H9 (cell line): ENCODE measurements around the gene DOCK9. TPM values are rescaled to one million over a fixed set of nuclear protein-coding genes. Genes with fewer than 3 reads are reported as not detected.

ENCODE experiments used
- DNase-seq: peaks from one replicate; pipeline ENCODE4 v3.0.0-alpha.2; 2017
- H2AFZ ChIP-seq: one replicate; pipeline ENCODE4 v1.6.1; 2013; ENCODE audit warnings: mild to moderate bottlenecking, low read length, control low read depth, moderate library complexity
- H2AK5ac ChIP-seq: 2 replicates; pipeline ENCODE4 v1.6.1; 2013; ENCODE audit warnings: low read length, control low read depth, mixed read lengths; ENCODE audit not compliant: insufficient read length
- H2BK120ac ChIP-seq: one replicate; pipeline ENCODE4 v1.6.1; 2013; ENCODE audit warnings: low read depth, mild to moderate bottlenecking, low read length, control low read depth, inconsistent platforms; ENCODE audit not compliant: poor library complexity, severe bottlenecking
- H2BK12ac ChIP-seq: 2 replicates; pipeline ENCODE4 v1.6.1; 2013; ENCODE audit warnings: low read length, control low read depth, mixed read lengths, low read depth; ENCODE audit not compliant: insufficient read length
- H2BK15ac ChIP-seq: 2 replicates; pipeline ENCODE4 v1.6.1; 2013; ENCODE audit warnings: low read depth, low read length, control low read depth
- H2BK20ac ChIP-seq: one replicate; pipeline ENCODE4 v1.6.1; 2013; ENCODE audit warnings: low read depth, mild to moderate bottlenecking, low read length, control low read depth, inconsistent platforms; ENCODE audit not compliant: poor library complexity, severe bottlenecking
- H2BK5ac ChIP-seq: 2 replicates; pipeline ENCODE4 v1.6.1; 2013; ENCODE audit warnings: low read length, control low read depth, mixed read lengths; ENCODE audit not compliant: insufficient read length
- H3K14ac ChIP-seq: 2 replicates; pipeline ENCODE4 v1.6.1; 2013; ENCODE audit warnings: low read length, control low read depth; ENCODE audit not compliant: insufficient read depth
- H3K18ac ChIP-seq: 2 replicates; pipeline ENCODE4 v1.6.1; 2013; ENCODE audit warnings: low read depth, mild to moderate bottlenecking, mixed read lengths, low read length, control low read depth; ENCODE audit not compliant: insufficient read length
- H3K23ac ChIP-seq: 2 replicates; pipeline ENCODE4 v1.6.1; 2013; ENCODE audit warnings: low read length, control low read depth, mixed read lengths, low read depth; ENCODE audit not compliant: insufficient read length
- H3K23me2 ChIP-seq: 2 replicates; pipeline ENCODE4 v1.6.1; 2013; ENCODE audit warnings: low read depth, mild to moderate bottlenecking, mixed read lengths, low read length, control low read depth; ENCODE audit not compliant: insufficient read length, poor library complexity, severe bottlenecking
- H3K27ac ChIP-seq: 2 replicates; pipeline ENCODE4 v1.5.1; 2013; ENCODE audit warnings: low read length, control low read depth, mixed read lengths, low read depth; ENCODE audit not compliant: insufficient read length
- H3K27me3 ChIP-seq: 2 replicates; pipeline ENCODE4 v1.6.1; 2013; ENCODE audit warnings: low read length, control low read depth, inconsistent platforms; ENCODE audit not compliant: insufficient read depth
- H3K4ac ChIP-seq: 2 replicates; pipeline ENCODE4 v1.6.1; 2013; ENCODE audit warnings: low read depth, mild to moderate bottlenecking, control low read depth, inconsistent platforms, low read length, moderate library complexity
- H3K4me1 ChIP-seq: 2 replicates; pipeline ENCODE4 v1.6.1; 2013; ENCODE audit warnings: low read length, control low read depth, inconsistent platforms; ENCODE audit not compliant: insufficient read depth
- H3K4me2 ChIP-seq: 2 replicates; pipeline ENCODE4 v1.6.1; 2013; ENCODE audit warnings: low read length, control low read depth, mixed read lengths; ENCODE audit not compliant: insufficient read length, insufficient read depth
- H3K56ac ChIP-seq: 2 replicates; pipeline ENCODE4 v1.6.1; 2013; ENCODE audit warnings: low read depth, mild to moderate bottlenecking, mixed read lengths, low read length, control low read depth; ENCODE audit not compliant: insufficient read length
- H3K79me1 ChIP-seq: 2 replicates; pipeline ENCODE4 v1.6.1; 2013; ENCODE audit warnings: low read depth, mild to moderate bottlenecking, moderate library complexity, low read length, control low read depth, inconsistent platforms; ENCODE audit not compliant: insufficient read depth, poor library complexity, severe bottlenecking
- H3K79me2 ChIP-seq: 2 replicates; pipeline ENCODE4 v1.6.1; 2013; ENCODE audit warnings: low read length, control low read depth, inconsistent platforms; ENCODE audit not compliant: insufficient read depth
- H3K9ac ChIP-seq: 2 replicates; pipeline ENCODE4 v1.6.1; 2013; ENCODE audit warnings: low read length, control low read depth, mixed read lengths; ENCODE audit not compliant: insufficient read length; ENCODE audit errors: extremely low read depth
- H3K9me3 ChIP-seq: one replicate; pipeline ENCODE4 v1.6.1; 2013; ENCODE audit warnings: low read depth, low read length, inconsistent platforms; ENCODE audit not compliant: control insufficient read depth
- H3T11ph ChIP-seq: one replicate; pipeline ENCODE4 v1.6.1; 2013; ENCODE audit warnings: mild to moderate bottlenecking, low read length, control low read depth, inconsistent platforms
- H4K20me1 ChIP-seq: one replicate; pipeline ENCODE4 v1.6.1; 2013; ENCODE audit not compliant: control insufficient read depth, insufficient read length, insufficient read depth
- H4K5ac ChIP-seq: 2 replicates; pipeline ENCODE4 v1.6.1; 2013; ENCODE audit warnings: low read depth, mild to moderate bottlenecking, mixed read lengths, low read length, control low read depth; ENCODE audit not compliant: insufficient read length
- H4K8ac ChIP-seq: replicated peaks from 2 replicates; pipeline ENCODE4 v1.6.1; 2013; ENCODE audit warnings: low read length, control low read depth, mixed read lengths, low read depth; ENCODE audit not compliant: insufficient read length
- H4K91ac ChIP-seq: 2 replicates; pipeline ENCODE4 v1.6.1; 2013; ENCODE audit warnings: low read depth, mild to moderate bottlenecking, moderate library complexity, mixed read lengths, low read length, control low read depth; ENCODE audit not compliant: insufficient read length
- H3K27ac Mint-ChIP-seq, 3 experiments: 2 replicates in 2 of 3; 3 replicates in 1 of 3; pipeline ENCODE4 v1.8.0; 2020 to 2021; ENCODE audit warnings: mixed read lengths in 3 of 3, mild to moderate bottlenecking in 1 of 3, moderate library complexity in 1 of 3
- H3K27me3 Mint-ChIP-seq: 2 replicates; pipeline ENCODE4 v1.8.0; 2021; ENCODE audit warnings: low read depth, mild to moderate bottlenecking, moderate library complexity, mixed read lengths
- H3K36me3 Mint-ChIP-seq, 3 experiments: 2 replicates in 2 of 3; 3 replicates in 1 of 3; pipeline ENCODE4 v1.8.0; 2020 to 2021; ENCODE audit warnings: low read depth in 3 of 3, mixed read lengths in 3 of 3; ENCODE audit not compliant: insufficient read depth in 1 of 3
- H3K4me1 Mint-ChIP-seq, 2 experiments: 2 replicates each; pipeline ENCODE4 v1.8.0; 2020; ENCODE audit warnings: mixed read lengths in 2 of 2
- H3K4me3 Mint-ChIP-seq, 2 experiments: 2 replicates in 1 of 2; 3 replicates in 1 of 2; pipeline ENCODE4 v1.8.0; 2020 to 2021; ENCODE audit warnings: mild to moderate bottlenecking in 2 of 2, mixed read lengths in 2 of 2, moderate library complexity in 1 of 2
- H3K9me3 Mint-ChIP-seq, 2 experiments: 2 replicates in 1 of 2; 3 replicates in 1 of 2; pipeline ENCODE4 v1.8.0; 2020; ENCODE audit warnings: mild to moderate bottlenecking in 2 of 2, mixed read lengths in 2 of 2, moderate library complexity in 1 of 2
- CTCF ChIP-seq: fragments of 200-600 bp; sonication (generic); conservative IDR thresholded peaks from 3 replicates; pipeline ENCODE4 v1.8.0; 2021; ENCODE audit warnings: antibody characterized with exemption, mild to moderate bottlenecking
- WGBS: extraction: QIAGEN DNeasy Blood & Tissue Kit; methylation state at CpG from one replicate; pipeline ENCODE4 v1.1.7; 2013; ENCODE audit warnings: missing lambda C conversion rate, low lambda C conversion rate, mixed read lengths; ENCODE audit not compliant: insufficient read length; ENCODE audit errors: extremely low coverage; 5-methylcytosine and 5-hydroxymethylcytosine counted together
- total RNA-seq: library from RNA; stranded (reverse); gene quantifications from 2 replicates; pipeline ENCODE4 v1.2.1, GENCODE V29; 2021

Gene DOCK9
- total RNA-seq, 1 experiment from 2014 or later, result 23.0 TPM

- TF ChIP-seq CTCF, result no peak
- H3K79me2 ChIP-seq, result 0 out of 2 replicates have a peak, but pooled peaks cover 1% of the 10 kb centered on the region
- H3K4me1 ChIP-seq, result no peaks in the 10 kb centered on the region; the same call in 1 of the 2 replicates
- H3K4me1 Mint-ChIP-seq, result peaks cover 9 to 10% of the 10 kb centered on the region in 2 experiments
- H2BK5ac ChIP-seq, result no peak overlapping the region
- no peak overlapping the region for H4K8ac ChIP-seq
- H3K56ac ChIP-seq, result no peak overlapping the region
- H3K27ac ChIP-seq, result no peak overlapping the region
- H3K4me2 ChIP-seq, result no peak overlapping the region
- no peaks in the 10 kb centered on the region for H3K9me3 ChIP-seq
- H3K18ac ChIP-seq, result no peak overlapping the region
- H3K4me3 Mint-ChIP-seq, result no peak overlapping the region
- H3K27me3 Mint-ChIP-seq, result no peaks in the 10 kb centered on the region; the same call in 1 of the 2 replicates
- no peaks in the 10 kb centered on the region for H4K20me1 ChIP-seq
- H3K4ac ChIP-seq, result no peak overlapping the region
- no peak overlapping the region for H2BK15ac ChIP-seq
- H3K27ac Mint-ChIP-seq, result no peak overlapping the region
- no peak overlapping the region for H3K23ac ChIP-seq
- H3T11ph ChIP-seq, result no peak overlapping the region
- no peak overlapping the region for H2BK120ac ChIP-seq
- peaks cover 0 to 2% of the 10 kb centered on the region in 2 experiments; a peak in 1 of 5 replicates for H3K9me3 Mint-ChIP-seq
- no CpG with 5 or more reads among the region's 5 CpGs for WGBS
- H4K91ac ChIP-seq, result no peak overlapping the region
- no peak overlapping the region for H2BK12ac ChIP-seq
- H3K27me3 ChIP-seq, result no peaks in the 10 kb centered on the region
- no peak for DNase-seq
- no peak overlapping the region for H3K14ac ChIP-seq
- no peak overlapping the region for H2AK5ac ChIP-seq
- H3K23me2 ChIP-seq, result no peaks in the 10 kb centered on the region
- no peak overlapping the region for H2AFZ ChIP-seq
- H3K36me3 Mint-ChIP-seq, result no peaks in the 10 kb centered on the region; a peak in 1 of 7 replicates
- H2BK20ac ChIP-seq, result no peak overlapping the region
- H4K5ac ChIP-seq, result no peak overlapping the region
- no peak overlapping the region for H3K9ac ChIP-seq
- H3K79me1 ChIP-seq, result no peaks in the 10 kb centered on the region
These were observed 195.2 kb downstream of the DOCK9 start for GRCh38 chr13:98782654-98783053.
